Transverse colon (tissue), 4 donors: ENCODE measurements around the gene CAPN15. TPM values are rescaled to one million over a fixed set of nuclear protein-coding genes. Genes with fewer than 3 reads are reported as not detected.

Source experiments
- DNase-seq: peaks from one replicate; pipeline ENCODE4 v3.0.0-alpha.2; 2019
- H3K27ac ChIP-seq, 4 donors: fragments of 200-600 bp; sonication (generic); 2 replicates each; pipeline ENCODE4 v1.5.1; 2016 to 2018; ENCODE audit warnings: inconsistent platforms in 4 of 4
- H3K27me3 ChIP-seq: fragments of 200-600 bp; sonication (generic); 2 replicates; pipeline ENCODE4 v1.5.1; 2017; ENCODE audit warnings: inconsistent platforms
- H3K36me3 ChIP-seq, 4 donors: fragments of 200-600 bp; sonication (generic); 2 replicates each; pipeline ENCODE4 v1.5.1; 2017 to 2019; ENCODE audit warnings: inconsistent platforms in 4 of 4
- H3K4me1 ChIP-seq, 4 donors: fragments of 200-600 bp; sonication (generic); 2 replicates each; pipeline ENCODE4 v1.5.1; 2017 to 2020; ENCODE audit warnings: inconsistent platforms in 4 of 4
- H3K4me3 ChIP-seq, 4 donors: fragments of 200-600 bp; sonication (generic); 1 replicate in 1 of 4; 2 replicates in 3 of 4; pipeline versions ENCODE4 v1.5.1 to v1.6.1; 2017 to 2019; ENCODE audit warnings: inconsistent platforms in 4 of 4
- H3K9me3 ChIP-seq, 2 donors: fragments of 200-600 bp; sonication (generic); 2 replicates each; pipeline ENCODE4 v1.5.1; 2017 to 2019; ENCODE audit warnings: inconsistent platforms in 2 of 2
- CTCF ChIP-seq, 5 experiments: fragments of 200-600 bp in 3 of 5; fragments of 450-650 bp in 2 of 5; sonication (generic) in 3 of 5; IDR thresholded peaks; 1 replicate in 2 of 5; 2 replicates in 3 of 5; pipeline ENCODE4 v1.5.1; 2016 to 2017; ENCODE audit warnings: antibody characterized with exemption in 5 of 5, inconsistent platforms in 3 of 5, mild to moderate bottlenecking in 2 of 5, moderate library complexity in 1 of 5
- EP300 ChIP-seq: sonication (generic); formaldehyde crosslinking; IDR thresholded peaks from one replicate; pipeline ENCODE4 v1.6.1; 2017; ENCODE audit warnings: antibody characterized with exemption, low read depth
- POLR2A ChIP-seq: fragments of 450-650 bp; IDR thresholded peaks from one replicate; pipeline ENCODE4 v1.6.1; 2016; ENCODE audit warnings: antibody characterized with exemption, mild to moderate bottlenecking, moderate library complexity
- POLR2AphosphoS5 ChIP-seq, 3 donors: sonication (generic); formaldehyde crosslinking; IDR thresholded peaks; one replicate each; pipeline ENCODE4 v1.6.1; 2016; ENCODE audit warnings: antibody characterized with exemption in 3 of 3
- WGBS, 2 donors: methylation state at CpG; one replicate each; pipeline ENCODE4 v1.1.5; 2018; ENCODE audit warnings: low coverage in 1 of 2; 5-methylcytosine and 5-hydroxymethylcytosine counted together
- in situ Hi-C, 4 donors: fragments of 200-750 bp; cut with MboI; loops; one replicate each; pipeline versions ENCODE4 v1.15.0 to v1.15.1; 2017; ENCODE audit warnings: low sequenced_read_pairs in 3 of 4, low pct_ligation_motif_present in 1 of 4, low pct_unique_long_range_greater_than_20kb in 1 of 4
- intact Hi-C: fragments of 100-400 bp; cut with DNase I; formaldehyde crosslinking; loops from one replicate; pipeline ENCODE4 v1.15.1; 2023; ENCODE audit warnings: low total_unique reads
- total RNA-seq, 4 donors: library from RNA; depleted of rRNA; stranded (reverse); fragments of >200 nt; gene quantifications; one replicate each; pipeline ENCODE4 v1.1.0, GENCODE V29; 2016

CAPN15 gene
- total RNA-seq, 4 donors from 2014 or later, result 108 to 388 (median 175) TPM

GRCh38 chr16:499924-500323, 27.6 kb upstream of the CAPN15 start:
- in situ Hi-C loops, result loop anchor here in 1 of 4 donors (10.0 to 25.0 kb wide), 2 partner anchors 55 to 112 kb away; no protein-coding TSS in a partner anchor
- DNase-seq, result no peak
- no peaks in the 10 kb centered on the region for H3K27me3 ChIP-seq
- no peak for TF ChIP-seq POLR2AphosphoS5 (IDR thresholded peaks at IDR 0.05)
- TF ChIP-seq EP300, result no peak
- no peak for TF ChIP-seq CTCF (IDR thresholded peaks at IDR 0.05)
- no peak for TF ChIP-seq POLR2A
- no peaks in the 10 kb centered on the region for H3K36me3 ChIP-seq
- no peak overlapping the region for H3K27ac ChIP-seq
- no peaks in the 10 kb centered on the region for H3K9me3 ChIP-seq
- peaks cover 3 to 18% (median 10%) of the 10 kb centered on the region in 4 donors for H3K4me1 ChIP-seq
- no peak overlapping the region for H3K4me3 ChIP-seq
- intact Hi-C loops, result no loop called here
- WGBS, 2 donors, result 76 to 87% methylated on average over 4 to 12 of the region's 12 CpGs

DNA sequence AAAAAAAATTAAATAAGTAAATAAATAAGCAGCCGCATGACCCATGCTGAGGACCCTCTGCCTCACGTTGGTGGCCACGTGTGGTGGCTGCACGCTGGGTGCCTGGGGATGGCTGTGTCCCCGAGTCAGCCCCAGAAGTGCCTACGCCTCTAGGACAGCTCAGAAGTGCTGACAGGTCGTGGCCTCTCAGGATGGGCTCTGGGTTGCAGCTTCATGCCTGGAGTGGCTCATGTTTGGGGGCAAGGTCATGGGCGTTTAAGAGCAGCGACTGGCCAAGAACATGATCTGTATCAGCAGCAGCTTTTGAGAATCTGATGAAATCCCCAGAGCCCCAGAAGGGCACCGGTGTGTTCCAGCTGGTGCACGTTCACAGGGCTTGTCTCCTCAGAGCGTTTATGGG, 26.8 kb upstream of the CAPN15 start:
- in situ Hi-C loops, result loop anchor here in 1 of 4 donors (25.0 kb wide), 1 partner anchor 112 kb away; no protein-coding TSS in a partner anchor
- Histone ChIP-seq H3K36me3 (no peaks in the 10 kb centered on the region), H3K4me3 (no peak overlapping the region), H3K9me3 (no peaks in the 10 kb centered on the region), H3K4me1 (peaks cover 3 to 18% (median 10%) of the 10 kb centered on the region in 4 donors), H3K27ac (no peak overlapping the region), H3K27me3 (no peaks in the 10 kb centered on the region)
- intact Hi-C loops, result no loop called here
- TF ChIP-seq EP300 (no peak), POLR2AphosphoS5 (IDR thresholded peaks at IDR 0.05) (no peak), POLR2A (no peak), CTCF (IDR thresholded peaks at IDR 0.05) (no peak)
- DNase-seq, result no peak
- 82 to 90% methylated on average over 9 to 12 of the region's 12 CpGs for WGBS, 2 donors

- TF ChIP-seq EP300 (no peak), POLR2AphosphoS5 (IDR thresholded peaks at IDR 0.05) (peak in 2 of 3 donors; percentile 68 to 79), POLR2A (peak; percentile 61)
- in situ Hi-C loops (loop anchor here in 1 of 4 donors (25.0 kb wide), 1 partner anchor 110 kb away; no protein-coding TSS in a partner anchor), intact Hi-C loops (no loop called here)
- H3K27me3 ChIP-seq, result no peaks in the 10 kb centered on the region
- peak; percentile 80 for DNase-seq
- H3K9me3 ChIP-seq, result no peaks in the 10 kb centered on the region
- H3K4me1 ChIP-seq, result peaks cover 3 to 18% (median 10%) of the 10 kb centered on the region in 4 donors
- H3K4me3 ChIP-seq, result peak overlapping the region in 1 of 4 donors; percentile 8
- no peaks in the 10 kb centered on the region for H3K36me3 ChIP-seq
- H3K27ac ChIP-seq, result peak overlapping the region; percentile 54 to 77 (median 69)
- 55% methylated on average over 22 of the region's 22 CpGs; no CpG with 5 or more reads in 1 of the 2 donors for WGBS, 2 donors
These were observed 25.2 kb upstream of the CAPN15 start for GRCh38 chr16:502179-502943.

GRCh38 chr16:503150-504071, 24.1 kb upstream of the CAPN15 start:
- no peaks in the 10 kb centered on the region for H3K36me3 ChIP-seq
- intact Hi-C loops, result no loop called here
- peak overlapping the region in 1 of 4 donors; percentile 8 for H3K4me3 ChIP-seq
- peak overlapping the region; percentile 54 to 77 (median 69) for H3K27ac ChIP-seq
- in situ Hi-C loops, result loop anchor here in 1 of 4 donors (25.0 kb wide), 1 partner anchor 109 kb away; no protein-coding TSS in a partner anchor
- 87 to 100% methylated on average over 3 to 21 of the region's 23 CpGs for WGBS, 2 donors
- DNase-seq, result no peak
- H3K9me3 ChIP-seq, result no peaks in the 10 kb centered on the region
- TF ChIP-seq CTCF (IDR thresholded peaks at IDR 0.05), result no peak
- no peak for TF ChIP-seq EP300
- TF ChIP-seq POLR2A, result no peak
- TF ChIP-seq POLR2AphosphoS5 (IDR thresholded peaks at IDR 0.05), result no peak
- H3K4me1 ChIP-seq, result peaks cover 3 to 18% (median 10%) of the 10 kb centered on the region in 4 donors
- no peaks in the 10 kb centered on the region for H3K27me3 ChIP-seq
